ENCODE results near the gene ATP6V1C2. TPM values are rescaled to one million over a fixed set of nuclear protein-coding genes. Genes with fewer than 3 reads are reported as not detected.

Gene ATP6V1C2
- total RNA-seq, 1 donor from 2014 or later, result not detected

GRCh38 chr2:10753156-10753555 lies 31.7 kb downstream of the ATP6V1C2 start:
- Mint-ChIP-seq H3K36me3 (ENCODE audit: low read depth, unreplicated experiment) (no peaks in the 10 kb centered on the region), H3K27me3 (ENCODE audit: unreplicated experiment) (no peaks in the 10 kb centered on the region), H3K4me3 (ENCODE audit: unreplicated experiment) (no peak overlapping the region), H3K9me3 (ENCODE audit: unreplicated experiment) (no peaks in the 10 kb centered on the region), H3K4me1 (ENCODE audit: unreplicated experiment) (no peaks in the 10 kb centered on the region), H3K27ac (ENCODE audit: unreplicated experiment) (no peak overlapping the region)
- DNase-seq (ENCODE audit: low spot score), result no peak
- TF ChIP-seq CTCF (IDR thresholded peaks at IDR 0.05; ENCODE audit: unreplicated experiment), result no peak

- Mint-ChIP-seq H3K9me3 (ENCODE audit: unreplicated experiment) (no peaks in the 10 kb centered on the region), H3K4me1 (ENCODE audit: unreplicated experiment) (no peaks in the 10 kb centered on the region), H3K4me3 (ENCODE audit: unreplicated experiment) (no peak overlapping the region), H3K27ac (ENCODE audit: unreplicated experiment) (no peak overlapping the region), H3K36me3 (ENCODE audit: low read depth, unreplicated experiment) (no peaks in the 10 kb centered on the region), H3K27me3 (ENCODE audit: unreplicated experiment) (peaks cover 2% of the 10 kb centered on the region)
- no peak for TF ChIP-seq CTCF (IDR thresholded peaks at IDR 0.05; ENCODE audit: unreplicated experiment)
- DNase-seq (ENCODE audit: low spot score), result no peak
These were observed 32.4 kb downstream of the ATP6V1C2 start for GRCh38 chr2:10753876-10754275.

DNA sequence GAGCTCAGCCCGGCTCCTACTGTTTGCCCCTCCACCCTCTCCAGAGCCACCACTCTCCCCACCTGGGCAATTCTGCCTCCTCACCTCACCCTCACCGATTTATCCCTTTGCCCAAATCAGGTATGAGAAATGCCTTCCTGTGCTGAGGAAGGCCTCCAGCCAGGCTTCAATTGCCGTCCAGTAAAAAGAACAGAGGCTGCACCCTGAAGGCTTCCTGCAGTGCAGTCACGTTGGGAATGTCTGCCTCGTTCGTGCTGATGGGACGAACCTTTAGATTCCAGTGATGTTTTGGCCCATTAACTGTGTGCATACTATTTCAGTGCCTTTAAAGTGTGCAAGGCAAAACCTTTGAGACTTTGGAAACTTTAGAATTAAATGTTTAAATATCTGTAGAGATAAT lies 34.2 kb downstream of the ATP6V1C2 start:
- Mint-ChIP-seq H3K36me3 (ENCODE audit: low read depth, unreplicated experiment) (no peaks in the 10 kb centered on the region), H3K4me1 (ENCODE audit: unreplicated experiment) (no peaks in the 10 kb centered on the region), H3K9me3 (ENCODE audit: unreplicated experiment) (no peaks in the 10 kb centered on the region), H3K27ac (ENCODE audit: unreplicated experiment) (no peak overlapping the region), H3K27me3 (ENCODE audit: unreplicated experiment) (peaks cover 2% of the 10 kb centered on the region), H3K4me3 (ENCODE audit: unreplicated experiment) (no peak overlapping the region)
- no peak for DNase-seq (ENCODE audit: low spot score)
- TF ChIP-seq CTCF (IDR thresholded peaks at IDR 0.05; ENCODE audit: unreplicated experiment), result no peak

- Mint-ChIP-seq H3K4me3 (ENCODE audit: unreplicated experiment) (no peak overlapping the region), H3K27ac (ENCODE audit: unreplicated experiment) (no peak overlapping the region), H3K27me3 (ENCODE audit: unreplicated experiment) (peaks cover 2% of the 10 kb centered on the region), H3K4me1 (ENCODE audit: unreplicated experiment) (no peaks in the 10 kb centered on the region), H3K9me3 (ENCODE audit: unreplicated experiment) (no peaks in the 10 kb centered on the region), H3K36me3 (ENCODE audit: low read depth, unreplicated experiment) (no peaks in the 10 kb centered on the region)
- DNase-seq (ENCODE audit: low spot score), result no peak
- no peak for TF ChIP-seq CTCF (IDR thresholded peaks at IDR 0.05; ENCODE audit: unreplicated experiment)
These were observed 36.4 kb downstream of the ATP6V1C2 start for GRCh38 chr2:10757814-10758286.

GRCh38 chr2:10759151-10759714 lies 37.8 kb downstream of the ATP6V1C2 start:
- DNase-seq (ENCODE audit: low spot score), result no peak
- Mint-ChIP-seq H3K4me3 (ENCODE audit: unreplicated experiment) (no peak overlapping the region), H3K36me3 (ENCODE audit: low read depth, unreplicated experiment) (no peaks in the 10 kb centered on the region), H3K9me3 (ENCODE audit: unreplicated experiment) (no peaks in the 10 kb centered on the region), H3K27ac (ENCODE audit: unreplicated experiment) (no peak overlapping the region), H3K27me3 (ENCODE audit: unreplicated experiment) (peaks cover 2% of the 10 kb centered on the region), H3K4me1 (ENCODE audit: unreplicated experiment) (peaks cover 4% of the 10 kb centered on the region)
- no peak for TF ChIP-seq CTCF (IDR thresholded peaks at IDR 0.05; ENCODE audit: unreplicated experiment)
